Adipocyte (in vitro differentiated cells): ENCODE measurements around the gene IQGAP3.

Experiments
- DNase-seq: peaks from one replicate; pipeline ENCODE4 v3.0.0-alpha.2; 2015; ENCODE audit warnings: low read depth
- H3K27me3 ChIP-seq: replicated peaks from 2 replicates; pipeline ENCODE4 v1.7.0; 2013; ENCODE audit warnings: mild to moderate bottlenecking, low read length, moderate library complexity; ENCODE audit not compliant: control insufficient read depth, insufficient read depth
- H3K36me3 ChIP-seq: 2 replicates; pipeline ENCODE4 v1.7.0; 2013; ENCODE audit warnings: low read length, mild to moderate bottlenecking, moderate library complexity; ENCODE audit not compliant: control insufficient read depth, insufficient read depth, severe bottlenecking
- H3K4me1 ChIP-seq: 2 replicates; pipeline ENCODE4 v1.7.0; 2013; ENCODE audit warnings: mild to moderate bottlenecking, low read length, moderate library complexity; ENCODE audit not compliant: control insufficient read depth, insufficient read depth
- H3K4me3 ChIP-seq: 2 replicates; pipeline ENCODE4 v1.7.0; 2013; ENCODE audit warnings: mild to moderate bottlenecking, low read length, moderate library complexity
- H3K9ac ChIP-seq: 2 replicates; pipeline ENCODE4 v1.7.0; 2013; ENCODE audit warnings: mild to moderate bottlenecking, low read length, moderate library complexity
- H3K9me3 ChIP-seq: 2 replicates; pipeline ENCODE4 v1.7.0; 2013; ENCODE audit warnings: mild to moderate bottlenecking, low read length, moderate library complexity; ENCODE audit not compliant: control insufficient read depth

The IQGAP3 gene

GRCh38 chr1:156601892-156602291 lies 29.5 kb upstream of the IQGAP3 start:
- DNase-seq, result no peak
- Histone ChIP-seq H3K9ac (peak overlapping the region; percentile 93), H3K4me1 (peaks cover 6% of the 10 kb centered on the region), H3K4me3 (peak overlapping the region; percentile 98), H3K9me3 (no peaks in the 10 kb centered on the region), H3K36me3 (peaks cover 19% of the 10 kb centered on the region), H3K27me3 (no peaks in the 10 kb centered on the region)

- peak within 1 kb of the TSS; percentile 98 for H3K4me3 ChIP-seq
- H3K36me3 ChIP-seq, result peaks cover 25% of the 10 kb centered on the region
- peak; percentile 98 for DNase-seq
- peaks cover 6% of the 10 kb centered on the region for H3K4me1 ChIP-seq
- peak within 1 kb of the TSS; percentile 93 for H3K9ac ChIP-seq
- H3K9me3 ChIP-seq, result no peaks in the 10 kb centered on the region
- H3K27me3 ChIP-seq, result no peaks in the 10 kb centered on the region
These were observed 28.9 kb upstream of the IQGAP3 start, which contains the start of gene GPATCH4 for GRCh38 chr1:156601122-156601830. Gene GPATCH4, minus strand, starts transcription at chr1:156601479.

- DNase-seq, result peak; percentile 53
- peaks cover 30% of the 10 kb centered on the region for H3K36me3 ChIP-seq
- peak overlapping the region; percentile 93 for H3K9ac ChIP-seq
- peak overlapping the region; percentile 98 for H3K4me3 ChIP-seq
- H3K9me3 ChIP-seq, result no peaks in the 10 kb centered on the region
- H3K27me3 ChIP-seq, result no peaks in the 10 kb centered on the region
- peaks cover 6% of the 10 kb centered on the region for H3K4me1 ChIP-seq
These were observed 28.4 kb upstream of the IQGAP3 start for GRCh38 chr1:156600733-156601121.

GRCh38 chr1:156599811-156600210 lies 27.4 kb upstream of the IQGAP3 start:
- peaks cover 39% of the 10 kb centered on the region for H3K36me3 ChIP-seq
- DNase-seq, result peak; percentile 32
- no peak overlapping the region for H3K9ac ChIP-seq
- H3K4me1 ChIP-seq, result peaks cover 6% of the 10 kb centered on the region
- no peak overlapping the region for H3K4me3 ChIP-seq
- no peaks in the 10 kb centered on the region for H3K9me3 ChIP-seq
- H3K27me3 ChIP-seq, result no peaks in the 10 kb centered on the region

GRCh38 chr1:156598731-156599432 lies 26.5 kb upstream of the IQGAP3 start:
- H3K4me1 ChIP-seq, result peaks cover 6% of the 10 kb centered on the region
- no peak for DNase-seq
- H3K9me3 ChIP-seq, result no peaks in the 10 kb centered on the region
- no peak overlapping the region for H3K9ac ChIP-seq
- peaks cover 46% of the 10 kb centered on the region for H3K36me3 ChIP-seq
- no peaks in the 10 kb centered on the region for H3K27me3 ChIP-seq
- H3K4me3 ChIP-seq, result no peak overlapping the region

- H3K27me3 ChIP-seq, result no peaks in the 10 kb centered on the region
- no peak overlapping the region for H3K4me3 ChIP-seq
- peaks cover 49% of the 10 kb centered on the region for H3K36me3 ChIP-seq
- no peaks in the 10 kb centered on the region for H3K9me3 ChIP-seq
- DNase-seq, result no peak
- peaks cover 6% of the 10 kb centered on the region for H3K4me1 ChIP-seq
- H3K9ac ChIP-seq, result no peak overlapping the region
These were observed 25.8 kb upstream of the IQGAP3 start for GRCh38 chr1:156598125-156598524.

GRCh38 chr1:156596426-156596825 lies 24.1 kb upstream of the IQGAP3 start:
- no peak overlapping the region for H3K4me3 ChIP-seq
- no peaks in the 10 kb centered on the region for H3K27me3 ChIP-seq
- peaks cover 6% of the 10 kb centered on the region for H3K4me1 ChIP-seq
- no peak overlapping the region for H3K9ac ChIP-seq
- no peak for DNase-seq
- peaks cover 50% of the 10 kb centered on the region for H3K36me3 ChIP-seq
- no peaks in the 10 kb centered on the region for H3K9me3 ChIP-seq

GRCh38 chr1:156595016-156595415 lies 22.7 kb upstream of the IQGAP3 start:
- no peak overlapping the region for H3K9ac ChIP-seq
- no peak overlapping the region for H3K4me3 ChIP-seq
- H3K36me3 ChIP-seq, result peaks cover 50% of the 10 kb centered on the region
- H3K27me3 ChIP-seq, result no peaks in the 10 kb centered on the region
- DNase-seq, result no peak
- no peaks in the 10 kb centered on the region for H3K9me3 ChIP-seq
- H3K4me1 ChIP-seq, result peaks cover 11% of the 10 kb centered on the region

GRCh38 chr1:156594190-156594589 lies 21.8 kb upstream of the IQGAP3 start:
- H3K36me3 ChIP-seq, result peaks cover 50% of the 10 kb centered on the region
- no peaks in the 10 kb centered on the region for H3K27me3 ChIP-seq
- no peak overlapping the region for H3K4me3 ChIP-seq
- H3K9ac ChIP-seq, result no peak overlapping the region
- H3K4me1 ChIP-seq, result peaks cover 11% of the 10 kb centered on the region
- no peaks in the 10 kb centered on the region for H3K9me3 ChIP-seq
- DNase-seq, result no peak

GRCh38 chr1:156593661-156593989 lies 21.3 kb upstream of the IQGAP3 start:
- Histone ChIP-seq H3K9ac (no peak overlapping the region), H3K4me3 (no peak overlapping the region), H3K27me3 (no peaks in the 10 kb centered on the region), H3K9me3 (no peaks in the 10 kb centered on the region), H3K36me3 (peaks cover 48% of the 10 kb centered on the region), H3K4me1 (peaks cover 11% of the 10 kb centered on the region)
- DNase-seq, result no peak

GRCh38 chr1:156592910-156593660 lies 20.7 kb upstream of the IQGAP3 start:
- no peak overlapping the region for H3K9ac ChIP-seq
- no peaks in the 10 kb centered on the region for H3K27me3 ChIP-seq
- H3K4me1 ChIP-seq, result peaks cover 11% of the 10 kb centered on the region
- H3K36me3 ChIP-seq, result peaks cover 43% of the 10 kb centered on the region
- H3K4me3 ChIP-seq, result no peak overlapping the region
- no peak for DNase-seq
- no peaks in the 10 kb centered on the region for H3K9me3 ChIP-seq
